ENCODE data around the gene KNDC1. TPM values are rescaled to one million over a fixed set of nuclear protein-coding genes. Genes with fewer than 3 reads are reported as not detected.

KNDC1 gene
- total RNA-seq, 2 donors from 2014 or later: 0.59 to 1.8 TPM

- Histone ChIP-seq H3K4me3 (no peak overlapping the region), H3K27ac (no peak overlapping the region), H3K9me3 (no peaks in the 10 kb centered on the region), H3K36me3 (no peaks in the 10 kb centered on the region), H3K27me3 (no peaks in the 10 kb centered on the region), H3K4me1 (no peaks in the 10 kb centered on the region)
- no peak for TF ChIP-seq CTCF (IDR thresholded peaks at IDR 0.05)
- no peak for DNase-seq (ENCODE audit: low spot score)
Observed at GRCh38 chr10:133206356-133207040, 46.5 kb downstream of the KNDC1 start.

- H3K27ac ChIP-seq: no peak overlapping the region
- H3K36me3 ChIP-seq: no peaks in the 10 kb centered on the region
- H3K9me3 ChIP-seq: no peaks in the 10 kb centered on the region
- H3K4me3 ChIP-seq: no peak overlapping the region
- no peaks in the 10 kb centered on the region for H3K4me1 ChIP-seq
- no peak for TF ChIP-seq CTCF (IDR thresholded peaks at IDR 0.05)
- H3K27me3 ChIP-seq: no peaks in the 10 kb centered on the region
- DNase-seq (ENCODE audit: low spot score): no peak
Observed at GRCh38 chr10:133207041-133207600, 47.1 kb downstream of the KNDC1 start.

GRCh38 chr10:133207627-133208026, 47.6 kb downstream of the KNDC1 start:
- Histone ChIP-seq H3K27ac (no peak overlapping the region), H3K36me3 (no peaks in the 10 kb centered on the region), H3K27me3 (no peaks in the 10 kb centered on the region), H3K4me1 (no peaks in the 10 kb centered on the region), H3K4me3 (no peak overlapping the region), H3K9me3 (no peaks in the 10 kb centered on the region)
- TF ChIP-seq CTCF (IDR thresholded peaks at IDR 0.05): no peak
- no peak for DNase-seq (ENCODE audit: low spot score)

- TF ChIP-seq CTCF (IDR thresholded peaks at IDR 0.05): no peak
- no peaks in the 10 kb centered on the region for H3K27me3 ChIP-seq
- H3K4me1 ChIP-seq: no peaks in the 10 kb centered on the region
- H3K36me3 ChIP-seq: no peaks in the 10 kb centered on the region
- no peaks in the 10 kb centered on the region for H3K9me3 ChIP-seq
- no peak for DNase-seq (ENCODE audit: low spot score)
- no peak overlapping the region for H3K27ac ChIP-seq
- H3K4me3 ChIP-seq: no peak overlapping the region
Observed at GRCh38 chr10:133208466-133208865, 48.4 kb downstream of the KNDC1 start.

GRCh38 chr10:133209117-133209516, 49.1 kb downstream of the KNDC1 start:
- Histone ChIP-seq H3K4me3 (no peak overlapping the region), H3K27me3 (no peaks in the 10 kb centered on the region)
- no peak for DNase-seq (ENCODE audit: low spot score)

More at GRCh38 chr10:133209117-133209516, 49.1 kb downstream of the KNDC1 start:
- no peaks in the 10 kb centered on the region for H3K36me3 ChIP-seq
- no peak overlapping the region for H3K27ac ChIP-seq
- H3K4me1 ChIP-seq: no peaks in the 10 kb centered on the region
- H3K9me3 ChIP-seq: no peaks in the 10 kb centered on the region
- no peak for TF ChIP-seq CTCF (IDR thresholded peaks at IDR 0.05)
